BLaER1 treated with 17β-estradiol and CSF1 and Interleukin-3, amounts not matched to agents 10 nM and 100 nM (cell line): ENCODE results near the gene TMEM44.

Experiments
- H3K27ac ChIP-seq, 11 experiments: shearing (Covaris generic); formaldehyde crosslinking; 2 replicates each; pipeline ENCODE4 v1.8.1; 2022
- H3K27me3 ChIP-seq, 11 experiments: shearing (Covaris generic); formaldehyde crosslinking; 2 replicates each; pipeline ENCODE4 v1.8.1; 2022
- H3K36me3 ChIP-seq, 11 experiments: shearing (Covaris generic); formaldehyde crosslinking; 2 replicates each; pipeline ENCODE4 v1.8.1; 2022
- H3K4me1 ChIP-seq, 10 experiments: shearing (Covaris generic); formaldehyde crosslinking; 2 replicates each; pipeline ENCODE4 v1.8.1; 2022
- H3K4me2 ChIP-seq, 11 experiments: shearing (Covaris generic); formaldehyde crosslinking; 2 replicates each; pipeline ENCODE4 v1.8.1; 2022
- H3K4me3 ChIP-seq, 10 experiments: shearing (Covaris generic); formaldehyde crosslinking; 2 replicates each; pipeline ENCODE4 v1.8.1; 2022
- H3K9ac ChIP-seq, 11 experiments: shearing (Covaris generic); formaldehyde crosslinking; 2 replicates each; pipeline ENCODE4 v1.8.1; 2022
- H3K9me3 ChIP-seq, 11 experiments: shearing (Covaris generic); formaldehyde crosslinking; replicated peaks in 1 of 11; 2 replicates each; pipeline ENCODE4 v1.8.1; 2022
- H4K20me1 ChIP-seq, 11 experiments: shearing (Covaris generic); formaldehyde crosslinking; 2 replicates each; pipeline ENCODE4 v1.8.1; 2022
- Cebpa-rat ChIP-seq, 11 experiments: shearing (Covaris generic); IDR thresholded peaks; 2 replicates each; pipeline ENCODE4 v1.8.1; 2022

TMEM44 gene

DNA sequence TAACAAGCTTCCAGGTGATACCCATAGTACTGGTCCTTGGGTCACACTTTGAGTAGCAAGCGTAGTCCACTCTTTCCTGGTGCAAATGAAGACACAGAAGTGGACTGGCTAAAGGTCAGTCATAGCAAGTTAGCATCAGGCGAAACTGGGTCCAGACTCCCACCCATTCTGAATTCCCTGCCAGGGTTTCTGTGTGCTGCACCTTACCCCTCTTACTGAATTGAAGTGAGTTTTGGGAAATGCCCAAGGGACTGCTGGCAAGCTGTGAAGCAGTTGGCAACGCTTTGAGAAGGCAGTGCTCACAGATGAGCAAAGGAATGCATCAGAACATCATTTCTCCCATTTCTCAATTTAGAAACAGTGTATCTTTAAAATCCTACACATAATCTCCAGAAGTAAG is 40.5 kb upstream of the TMEM44 start:
- H4K20me1 ChIP-seq, result peaks cover 0 to 30% (median 24%) of the 10 kb centered on the region in 11 experiments; a peak in 16 of 22 replicates
- H3K4me1 ChIP-seq, result peaks cover 21 to 32% (median 30%) of the 10 kb centered on the region in 10 experiments
- no peak overlapping the region for H3K27ac ChIP-seq
- no peaks in the 10 kb centered on the region for H3K9me3 ChIP-seq
- H3K36me3 ChIP-seq, result peaks cover 9 to 21% (median 15%) of the 10 kb centered on the region in 11 experiments
- H3K9ac ChIP-seq, result 0 out of 22 replicates have a peak overlapping the region, but pooled peaks of 3 of the 11 experiments have one; percentile 30 to 97 (median 96)
- H3K27me3 ChIP-seq, result no peaks in the 10 kb centered on the region
- H3K4me2 ChIP-seq, result peak overlapping the region in 3 of 11 experiments; percentile 21 to 85 (median 78); a peak in 3 of 22 replicates
- no peak overlapping the region for H3K4me3 ChIP-seq
- TF ChIP-seq Cebpa-rat (IDR thresholded peaks at IDR 0.05), result no peak

DNA sequence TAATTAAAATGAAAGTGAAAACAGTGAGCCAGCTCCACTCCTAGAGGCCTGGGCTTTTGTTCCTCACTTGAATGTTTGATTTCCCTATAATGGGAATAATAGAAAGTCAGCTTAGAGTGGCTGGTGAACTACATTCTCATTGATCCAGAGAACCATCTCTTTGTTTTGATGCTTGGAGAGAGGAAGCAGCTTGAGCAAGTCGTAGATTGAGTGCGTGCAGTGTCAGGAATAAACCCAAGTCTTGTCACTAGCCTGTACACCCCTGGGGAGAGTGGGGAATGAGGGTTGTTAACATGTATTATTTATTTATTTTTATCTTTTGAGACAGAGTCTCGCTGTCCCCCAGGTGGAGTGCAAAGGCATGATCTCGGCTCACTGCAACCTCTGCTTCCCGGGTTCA is 39.7 kb upstream of the TMEM44 start:
- peak overlapping the region; percentile 84 to 98 (median 95) for H3K9ac ChIP-seq
- H3K36me3 ChIP-seq, result peaks cover 13 to 30% (median 24%) of the 10 kb centered on the region in 11 experiments
- no peaks in the 10 kb centered on the region for H3K27me3 ChIP-seq
- peaks cover 0 to 36% (median 27%) of the 10 kb centered on the region in 11 experiments; a peak in 16 of 22 replicates for H4K20me1 ChIP-seq
- H3K4me3 ChIP-seq, result peak overlapping the region; percentile 71 to 96 (median 84)
- H3K27ac ChIP-seq, result peak overlapping the region; percentile 90 to 99 (median 98); a peak in 21 of 22 replicates
- H3K9me3 ChIP-seq, result no peaks in the 10 kb centered on the region
- H3K4me1 ChIP-seq, result peaks cover 21 to 32% (median 30%) of the 10 kb centered on the region in 10 experiments
- H3K4me2 ChIP-seq, result peak overlapping the region; percentile 74 to 93 (median 85)
- no peak for TF ChIP-seq Cebpa-rat (IDR thresholded peaks at IDR 0.05)

DNA sequence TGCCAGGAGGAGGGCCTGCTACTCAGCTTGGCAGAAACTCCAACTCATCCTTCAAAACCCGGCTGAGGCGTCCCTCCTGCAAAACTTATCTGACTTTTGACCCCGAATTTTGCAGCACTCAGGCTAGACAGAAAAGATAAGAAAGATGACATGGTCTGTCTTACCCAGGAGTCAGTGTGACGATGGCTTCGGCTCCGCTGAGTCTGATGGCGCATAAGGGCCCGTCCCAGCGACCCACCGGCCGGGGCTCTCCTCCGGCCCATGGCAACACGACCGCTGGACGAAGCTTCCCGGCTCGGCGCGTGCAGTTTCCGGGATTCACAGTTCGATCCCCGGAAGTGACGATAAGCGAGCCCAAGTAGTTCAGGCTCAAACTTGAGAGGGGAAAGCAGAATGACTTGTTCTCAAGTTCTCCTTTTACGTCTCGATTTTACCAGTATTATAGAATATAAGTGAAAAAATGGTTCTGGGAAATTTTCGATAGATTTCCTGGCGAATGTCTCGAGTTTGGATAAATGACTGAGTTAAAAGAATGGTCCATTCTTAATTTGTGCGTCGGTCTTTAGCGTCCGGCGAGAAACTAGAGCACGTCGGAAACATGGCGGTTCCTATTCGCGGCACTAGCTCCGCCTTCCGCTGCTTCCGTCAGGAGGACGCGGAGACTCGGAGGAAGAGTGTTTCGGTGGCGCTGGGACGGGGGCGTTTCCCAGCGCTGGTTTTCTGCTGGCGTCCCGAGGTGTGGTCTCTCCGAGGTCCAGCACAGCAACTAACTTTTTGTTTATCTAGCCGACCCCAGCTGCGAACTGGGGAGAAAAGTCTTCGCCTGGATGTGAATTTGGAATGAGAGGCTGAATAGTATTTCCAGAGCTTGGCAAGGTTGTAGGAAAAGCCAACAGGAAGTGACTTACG is 38.9 kb upstream of the TMEM44 start, which contains the start of gene LSG1:
Gene LSG1 (minus strand): TSS at position 292 of the 909 bp plus-strand sequence. CDS start 29 bp downstream, at position 263.
- H3K9ac ChIP-seq, result peak within 1 kb of the TSS; percentile 84 to 98 (median 95)
- TF ChIP-seq Cebpa-rat (IDR thresholded peaks at IDR 0.05), result no peak

DNA sequence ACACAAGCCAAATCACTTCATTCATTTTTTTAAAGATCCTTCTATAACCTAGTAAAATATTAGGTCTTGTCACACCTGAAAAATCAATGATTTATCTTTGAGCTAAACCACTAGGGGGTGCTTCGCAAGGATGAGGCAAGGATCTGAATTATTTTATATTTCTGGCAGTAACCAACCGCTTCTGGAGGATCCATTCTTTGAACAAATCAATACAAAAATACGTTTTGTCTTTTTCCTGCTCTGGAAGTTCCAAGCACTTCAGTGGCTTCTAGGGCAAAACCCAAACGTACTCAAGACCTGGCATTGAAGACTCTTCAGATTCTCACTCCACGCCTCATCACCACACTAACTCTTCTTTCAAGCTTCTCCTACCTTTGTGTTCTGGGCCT is 38.3 kb upstream of the TMEM44 start:
- Histone ChIP-seq H3K9ac (peak overlapping the region; percentile 84 to 98 (median 95)), H3K4me1 (peaks cover 21 to 38% (median 31%) of the 10 kb centered on the region in 10 experiments), H3K9me3 (no peaks in the 10 kb centered on the region), H3K27me3 (no peaks in the 10 kb centered on the region), H3K4me3 (peak overlapping the region; percentile 71 to 96 (median 84)), H3K4me2 (peak overlapping the region; percentile 71 to 90 (median 86)), H4K20me1 (peaks cover 0 to 49% (median 34%) of the 10 kb centered on the region in 11 experiments; a peak in 16 of 22 replicates), H3K36me3 (peaks cover 16 to 43% (median 35%) of the 10 kb centered on the region in 11 experiments), H3K27ac (peak overlapping the region; percentile 90 to 99 (median 98); a peak in 21 of 22 replicates)
- TF ChIP-seq Cebpa-rat (IDR thresholded peaks at IDR 0.05), result no peak

More for the DNA sequence above, 38.9 kb upstream of the TMEM44 start, which contains the start of gene LSG1:
- Histone ChIP-seq H3K27me3 (no peaks in the 10 kb centered on the region), H3K4me3 (peak within 1 kb of the TSS; percentile 71 to 96 (median 84)), H3K36me3 (peaks cover 13 to 36% (median 29%) of the 10 kb centered on the region in 11 experiments), H3K9me3 (no peaks in the 10 kb centered on the region), H4K20me1 (peaks cover 0 to 42% (median 30%) of the 10 kb centered on the region in 11 experiments; a peak in 16 of 22 replicates), H3K4me2 (peak within 1 kb of the TSS; percentile 74 to 93 (median 87)), H3K4me1 (peaks cover 21 to 36% (median 31%) of the 10 kb centered on the region in 10 experiments), H3K27ac (peak within 1 kb of the TSS; percentile 90 to 99 (median 98))

DNA sequence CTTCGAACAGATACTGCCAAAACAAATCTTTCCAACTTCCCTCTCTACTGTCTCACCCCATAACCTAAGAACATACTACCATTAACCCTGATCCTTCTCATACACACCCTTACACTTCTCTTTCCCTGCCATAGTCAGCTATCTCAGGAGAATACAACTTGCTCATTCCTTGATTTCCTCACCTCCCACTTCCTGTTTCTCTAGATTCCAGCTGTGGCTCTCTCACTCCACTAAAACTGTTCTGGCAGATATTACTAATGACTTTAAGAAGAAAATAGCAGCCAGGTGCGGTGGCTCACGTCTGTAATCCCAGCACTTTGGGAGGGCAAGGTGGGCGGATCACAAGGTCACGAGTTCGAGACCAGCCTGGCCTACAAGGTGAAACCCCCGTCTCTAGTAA is 34.1 kb upstream of the TMEM44 start:
- TF ChIP-seq Cebpa-rat (IDR thresholded peaks at IDR 0.05), result no peak
- peaks cover 52 to 84% (median 74%) of the 10 kb centered on the region in 11 experiments for H3K36me3 ChIP-seq
- peaks cover 10 to 27% (median 23%) of the 10 kb centered on the region in 10 experiments for H3K4me1 ChIP-seq
- H3K9me3 ChIP-seq, result no peaks in the 10 kb centered on the region
- peaks cover 0 to 63% (median 36%) of the 10 kb centered on the region in 11 experiments; a peak in 16 of 22 replicates for H4K20me1 ChIP-seq
- H3K27ac ChIP-seq, result no peak overlapping the region
- H3K9ac ChIP-seq, result no peak overlapping the region
- 0 out of 22 replicates have a peak overlapping the region, but pooled peaks of 3 of the 11 experiments have one; percentile 7 to 35 (median 8) for H3K4me2 ChIP-seq
- H3K4me3 ChIP-seq, result no peak overlapping the region
- no peaks in the 10 kb centered on the region for H3K27me3 ChIP-seq

DNA sequence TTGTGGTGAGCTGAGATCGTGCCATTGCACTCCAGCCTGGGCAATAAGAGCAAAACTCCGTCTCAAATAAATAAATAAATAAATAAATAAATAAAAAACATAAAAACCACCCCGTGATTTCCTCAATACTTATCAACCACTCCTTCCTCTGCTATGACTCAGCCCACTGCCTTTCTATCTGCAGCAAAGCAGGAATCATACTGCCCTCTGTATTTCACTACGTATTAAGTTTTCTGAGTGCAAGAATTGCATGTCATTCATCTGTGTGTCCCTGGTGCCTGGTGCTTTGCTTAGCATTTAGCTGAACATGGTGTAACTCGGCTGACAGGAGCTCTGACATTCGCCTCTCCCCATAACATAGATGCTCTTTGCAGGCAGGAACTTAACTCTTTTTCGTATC is 31.6 kb upstream of the TMEM44 start:
- peaks cover 11 to 35% (median 28%) of the 10 kb centered on the region in 10 experiments for H3K4me1 ChIP-seq
- no peak overlapping the region for H3K9ac ChIP-seq
- H3K36me3 ChIP-seq, result peaks cover 69 to 93% (median 89%) of the 10 kb centered on the region in 11 experiments
- no peak overlapping the region for H3K4me3 ChIP-seq
- no peak for TF ChIP-seq Cebpa-rat (IDR thresholded peaks at IDR 0.05)
- H3K4me2 ChIP-seq, result no peak overlapping the region
- H3K9me3 ChIP-seq, result no peaks in the 10 kb centered on the region
- peaks cover 0 to 69% (median 33%) of the 10 kb centered on the region in 11 experiments; a peak in 14 of 22 replicates for H4K20me1 ChIP-seq
- no peaks in the 10 kb centered on the region for H3K27me3 ChIP-seq
- H3K27ac ChIP-seq, result no peak overlapping the region

GRCh38 chr3:194661946-194662345 is 28.7 kb upstream of the TMEM44 start:
- Histone ChIP-seq H3K36me3 (peaks cover 85 to 96% (median 91%) of the 10 kb centered on the region in 11 experiments), H3K4me1 (peaks cover 19 to 38% (median 30%) of the 10 kb centered on the region in 10 experiments)

GRCh38 chr3:194661374-194661773 is 28.2 kb upstream of the TMEM44 start:
- Histone ChIP-seq H3K27ac (peak overlapping the region in 6 of 11 experiments; percentile 33 to 78 (median 64); a peak in 11 of 22 replicates), H3K4me3 (no peak overlapping the region), H3K27me3 (no peaks in the 10 kb centered on the region), H3K4me2 (peak overlapping the region in 10 of 11 experiments; percentile 23 to 65 (median 50); a peak in 20 of 22 replicates), H4K20me1 (peaks cover 0 to 38% (median 8%) of the 10 kb centered on the region in 11 experiments; a peak in 7 of 22 replicates), H3K9me3 (peaks cover 0 to 6% (median 0%) of the 10 kb centered on the region in 11 experiments; a peak in 3 of 22 replicates), H3K4me1 (peaks cover 19 to 38% (median 30%) of the 10 kb centered on the region in 10 experiments), H3K9ac (peak overlapping the region in 4 of 11 experiments; percentile 28 to 57 (median 52); a peak in 5 of 22 replicates), H3K36me3 (peaks cover 81 to 91% (median 88%) of the 10 kb centered on the region in 11 experiments)
- TF ChIP-seq Cebpa-rat (IDR thresholded peaks at IDR 0.05), result no peak

More at GRCh38 chr3:194661946-194662345, 28.7 kb upstream of the TMEM44 start:
- no peaks in the 10 kb centered on the region for H3K27me3 ChIP-seq
- peak overlapping the region in 10 of 11 experiments; percentile 23 to 65 (median 50); a peak in 18 of 22 replicates for H3K4me2 ChIP-seq
- H4K20me1 ChIP-seq, result peaks cover 0 to 43% (median 8%) of the 10 kb centered on the region in 11 experiments; a peak in 9 of 22 replicates
- no peak for TF ChIP-seq Cebpa-rat (IDR thresholded peaks at IDR 0.05)
- peak overlapping the region in 6 of 11 experiments; percentile 33 to 78 (median 64); a peak in 11 of 22 replicates for H3K27ac ChIP-seq
- peak overlapping the region in 4 of 11 experiments; percentile 12 to 57 (median 52); a peak in 7 of 22 replicates for H3K9ac ChIP-seq
- no peak overlapping the region for H3K4me3 ChIP-seq
- H3K9me3 ChIP-seq, result peaks cover 0 to 6% (median 0%) of the 10 kb centered on the region in 11 experiments; a peak in 3 of 22 replicates
